HG03378 (cell line): ENCODE data around the gene RAB3IL1.
"Not testable (repeated sequence)": the region's sequence is repeated elsewhere in the genome, so short reads cannot be mapped to it uniquely, and the experiment has no call there.

Experiments used
- ATAC-seq: cut with Tn5 transposase; IDR thresholded peaks from one replicate; pipeline ENCODE4 v1.9.1; 2021; ENCODE audit warnings: mild to moderate bottlenecking, moderate library complexity; ENCODE audit not compliant: unreplicated experiment

Gene RAB3IL1

GRCh38 chr11:61953632-61954031 lies 36.3 kb upstream of the RAB3IL1 start:
- not testable (repeated sequence) for ATAC-seq

GRCh38 chr11:61952882-61953281 lies 35.5 kb upstream of the RAB3IL1 start:
- ATAC-seq, result no peak

- no peak for ATAC-seq
These were observed 34.2 kb upstream of the RAB3IL1 start for GRCh38 chr11:61951484-61952135.

- ATAC-seq, result no peak
These were observed 32.7 kb upstream of the RAB3IL1 start, which contains the start of gene BEST1 for GRCh38 chr11:61950035-61950547. BEST1 (plus strand) TSS chr11:61950351; CDS start chr11:61951807, 1,456 bp downstream.

- ATAC-seq, result no peak
These were observed 32.0 kb upstream of the RAB3IL1 start for GRCh38 chr11:61949169-61950034.

- ATAC-seq, result no peak
These were observed 31.1 kb upstream of the RAB3IL1 start for GRCh38 chr11:61948505-61948904.

- ATAC-seq, result no peak
These were observed 30.3 kb upstream of the RAB3IL1 start for GRCh38 chr11:61947486-61948210.

- ATAC-seq, result no peak
These were observed 29.5 kb upstream of the RAB3IL1 start for GRCh38 chr11:61946894-61947293.

GRCh38 chr11:61945191-61945590 lies 27.8 kb upstream of the RAB3IL1 start:
- no peak for ATAC-seq

- ATAC-seq, result no peak
These were observed 23.1 kb upstream of the RAB3IL1 start for GRCh38 chr11:61940466-61940865.

- no peak for ATAC-seq
These were observed 18.5 kb upstream of the RAB3IL1 start for GRCh38 chr11:61935861-61936260.

- ATAC-seq, result no peak
These were observed 13.6 kb upstream of the RAB3IL1 start for GRCh38 chr11:61930933-61931332.

- ATAC-seq, result no peak
These were observed 11.2 kb upstream of the RAB3IL1 start for GRCh38 chr11:61928606-61929005.

- no peak for ATAC-seq
These were observed 10.1 kb upstream of the RAB3IL1 start for GRCh38 chr11:61927501-61927900.

GRCh38 chr11:61926235-61926634 lies 8.9 kb upstream of the RAB3IL1 start:
- ATAC-seq, result no peak

- no peak for ATAC-seq
These were observed 8.4 kb upstream of the RAB3IL1 start for GRCh38 chr11:61925736-61926135.

GRCh38 chr11:61924064-61924455 lies 6.7 kb upstream of the RAB3IL1 start:
- ATAC-seq, result no peak

- ATAC-seq, result no peak
These were observed 6.0 kb upstream of the RAB3IL1 start for GRCh38 chr11:61923166-61924063.

GRCh38 chr11:61922539-61922938 lies 5.2 kb upstream of the RAB3IL1 start:
- no peak for ATAC-seq

GRCh38 chr11:61921446-61921845 lies 4.1 kb upstream of the RAB3IL1 start:
- ATAC-seq, result no peak
